Left cardiac atrium (tissue), 4 donors: ENCODE results near the gene SRGAP1. TPM values are rescaled to one million over a fixed set of nuclear protein-coding genes. Genes with fewer than 3 reads are reported as not detected.
"Not testable (repeated sequence)": the region's sequence is repeated elsewhere in the genome, so short reads cannot be mapped to it uniquely, and the experiment has no call there.

ENCODE experiments used
- ATAC-seq, 2 donors: fragments of 200-7000 bp; cut with Tn5 transposase; one replicate each; pipeline ENCODE4 v1.9.1; 2020; ENCODE audit warnings: mild to moderate bottlenecking in 2 of 2, moderate library complexity in 2 of 2
- DNase-seq: peaks from one replicate; pipeline ENCODE4 v3.0.0-alpha.2; 2020
- intact Hi-C, 2 donors: fragments of 100-400 bp; cut with DNase I; formaldehyde crosslinking; loops; one replicate each; pipeline versions ENCODE4 v1.14.1 to v1.15.1; 2022 to 2023
- total RNA-seq, 2 donors: library from RNA; stranded (reverse); fragmentation: NEBNext Ultra II Directional; extraction: Animal tissue kit (Norgen Biotek cat#: 25700); gene quantifications; one replicate each; pipeline ENCODE4 v1.2.1, GENCODE V29; 2021
- donor health status: DM: no; HTN: yes; CAD: no.
- donor health status: DM: no; HTN: yes; CAD: no; lungs with severe emphysema.
- donor health status: DM: yes; HTN: yes; CAD: no.
- donor health status: Dilated cardiomyopathy.

SRGAP1 gene
- total RNA-seq, 2 donors from 2014 or later = 4.3 to 5.5 TPM

GRCh38 chr12:64042911-64043310 lies 198.4 kb downstream of the SRGAP1 start:
- ATAC-seq = no peak

GRCh38 chr12:64044191-64044590 lies 199.7 kb downstream of the SRGAP1 start:
- intact Hi-C loops = no loop called here
- DNase-seq = no peak
- ATAC-seq = no peak

More at GRCh38 chr12:64042911-64043310, 198.4 kb downstream of the SRGAP1 start:
- intact Hi-C loops = no loop called here
- DNase-seq = no peak

GRCh38 chr12:64051057-64051456 lies 206.6 kb downstream of the SRGAP1 start:
- ATAC-seq (no peak), DNase-seq (no peak)
- intact Hi-C loops = no loop called here

GRCh38 chr12:64053117-64053516 lies 208.6 kb downstream of the SRGAP1 start:
- ATAC-seq (no peak), DNase-seq (no peak)
- intact Hi-C loops = no loop called here

- ATAC-seq (no peak), DNase-seq (no peak)
- intact Hi-C loops = no loop called here
Observed at GRCh38 chr12:64054079-64054520, 209.6 kb downstream of the SRGAP1 start.

GRCh38 chr12:64056741-64057140 lies 212.2 kb downstream of the SRGAP1 start:
- DNase-seq = no peak
- intact Hi-C loops = no loop called here
- no peak for ATAC-seq

- ATAC-seq = no peak
- intact Hi-C loops = no loop called here
- DNase-seq = no peak
Observed at GRCh38 chr12:64057706-64058105, 213.2 kb downstream of the SRGAP1 start.

GRCh38 chr12:64058541-64059265 lies 214.2 kb downstream of the SRGAP1 start:
- ATAC-seq = no peak
- intact Hi-C loops = no loop called here
- no peak for DNase-seq

- ATAC-seq (no peak), DNase-seq (no peak)
- intact Hi-C loops = no loop called here
Observed at GRCh38 chr12:64059685-64060084, 215.2 kb downstream of the SRGAP1 start.

- intact Hi-C loops = no loop called here
- no peak for ATAC-seq
Observed at GRCh38 chr12:64061868-64062375, 217.4 kb downstream of the SRGAP1 start.

GRCh38 chr12:64063121-64063520 lies 218.6 kb downstream of the SRGAP1 start:
- intact Hi-C loops = no loop called here
- ATAC-seq (no peak), DNase-seq (no peak)

More at GRCh38 chr12:64061868-64062375, 217.4 kb downstream of the SRGAP1 start:
- no peak for DNase-seq

- intact Hi-C loops = no loop called here
- ATAC-seq (no peak), DNase-seq (no peak)
Observed at GRCh38 chr12:64064240-64064639, 219.7 kb downstream of the SRGAP1 start.

GRCh38 chr12:64064706-64065105 lies 220.2 kb downstream of the SRGAP1 start:
- intact Hi-C loops = no loop called here
- ATAC-seq = no peak
- no peak for DNase-seq

GRCh38 chr12:64065881-64066451 lies 221.5 kb downstream of the SRGAP1 start:
- intact Hi-C loops = no loop called here

GRCh38 chr12:64066776-64067175 lies 222.3 kb downstream of the SRGAP1 start:
- intact Hi-C loops = no loop called here
- no peak for DNase-seq
- ATAC-seq = no peak

More at GRCh38 chr12:64065881-64066451, 221.5 kb downstream of the SRGAP1 start:
- ATAC-seq (no peak), DNase-seq (no peak)

GRCh38 chr12:64070454-64070853 lies 226.0 kb downstream of the SRGAP1 start:
- no peak for ATAC-seq
- intact Hi-C loops = no loop called here
- no peak for DNase-seq

- ATAC-seq (no peak), DNase-seq (no peak)
- intact Hi-C loops = no loop called here
Observed at GRCh38 chr12:64072916-64073575, 228.5 kb downstream of the SRGAP1 start.

- ATAC-seq, DNase-seq, intact Hi-C loops: not testable (repeated sequence)
Observed at GRCh38 chr12:64076565-64076964, 232.1 kb downstream of the SRGAP1 start.

- intact Hi-C loops = no loop called here
- ATAC-seq (no peak), DNase-seq (no peak)
Observed at GRCh38 chr12:64077922-64078321, 233.4 kb downstream of the SRGAP1 start.
